ENCODE data around the gene CTBP2.

Gene CTBP2

GRCh38 chr10:124962421-124962820 lies 197.9 kb downstream of the CTBP2 start:
- no peak for DNase-seq

GRCh38 chr10:124961248-124961570 lies 199.2 kb downstream of the CTBP2 start:
- DNase-seq = no peak

- no peak for DNase-seq
Observed at GRCh38 chr10:124959564-124959963, 200.8 kb downstream of the CTBP2 start.

GRCh38 chr10:124957404-124957947 lies 202.9 kb downstream of the CTBP2 start:
- DNase-seq = no peak

GRCh38 chr10:124956764-124957163 lies 203.6 kb downstream of the CTBP2 start:
- no peak for DNase-seq

- no peak for DNase-seq
Observed at GRCh38 chr10:124955868-124956267, 204.5 kb downstream of the CTBP2 start.

GRCh38 chr10:124955243-124955642 lies 205.1 kb downstream of the CTBP2 start:
- DNase-seq = no peak

- DNase-seq = no peak
Observed at GRCh38 chr10:124953421-124953820, 206.9 kb downstream of the CTBP2 start.

- no peak for DNase-seq
Observed at GRCh38 chr10:124952123-124952522, 208.2 kb downstream of the CTBP2 start.

GRCh38 chr10:124949543-124949942 lies 210.8 kb downstream of the CTBP2 start:
- DNase-seq = no peak

- no peak for DNase-seq
Observed at GRCh38 chr10:124946945-124947344, 213.4 kb downstream of the CTBP2 start.

- DNase-seq = no peak
Observed at GRCh38 chr10:124944982-124945381, 215.4 kb downstream of the CTBP2 start.

GRCh38 chr10:124943301-124944092 lies 216.9 kb downstream of the CTBP2 start:
- DNase-seq = no peak

- DNase-seq = no peak
Observed at GRCh38 chr10:124942317-124943169, 217.8 kb downstream of the CTBP2 start.

- no peak for DNase-seq
Observed at GRCh38 chr10:124941823-124942222, 218.5 kb downstream of the CTBP2 start, which contains the start of gene ZRANB1. Gene ZRANB1, plus strand, starts transcription at chr10:124942123. Its CDS starts 371 bp downstream, at chr10:124942494.

- no peak for DNase-seq
Observed at GRCh38 chr10:124939290-124939689, 221.1 kb downstream of the CTBP2 start.

GRCh38 chr10:124936813-124937212 lies 223.6 kb downstream of the CTBP2 start:
- no peak for DNase-seq

- no peak for DNase-seq
Observed at GRCh38 chr10:124935946-124936345, 224.4 kb downstream of the CTBP2 start.
